OCI-LY7 (cell line): ENCODE measurements around the gene UBAP2. TPM values are rescaled to one million over a fixed set of nuclear protein-coding genes. Genes with fewer than 3 reads are reported as not detected.

ENCODE experiments used
- BruUV-seq: library from RNA; stranded (reverse); fragments of 400-500 nt; replicated peaks from 2 replicates; lab custom pipeline; 2021; lab: Mats Ljungman, UMichigan
- CTCF ChIA-PET: fragments of 300-600 bp; sonication (Branson Sonifier 250); formaldehyde crosslinking; loops from one replicate; lab custom pipeline; 2022; ENCODE audit warnings: antibody characterized with exemption; ENCODE audit not compliant: unreplicated experiment; lab: Charles Lee
- POLR2A ChIA-PET: fragments of 300-600 bp; sonication (Branson Sonifier 250); formaldehyde crosslinking; loops from one replicate; lab custom pipeline; 2022; ENCODE audit warnings: antibody characterized with exemption; lab: Charles Lee
- DNase-seq: peaks from one replicate; pipeline ENCODE4 v3.0.0-alpha.2; 2015; ENCODE audit warnings: low spot score
- H2AFZ ChIP-seq: fragments of 200-600 bp; sonication (generic), shearing (Covaris generic); 2 replicates; pipeline ENCODE4 v1.6.1; 2014; ENCODE audit warnings: mild to moderate bottlenecking, antibody characterized with exemption, low read length, moderate library complexity
- H3K27ac ChIP-seq: fragments of 200-600 bp; sonication (generic); 2 replicates; pipeline ENCODE4 v1.5.1; 2014; ENCODE audit warnings: mixed run types, low read depth, mild to moderate bottlenecking, moderate library complexity, low read length, inconsistent platforms; ENCODE audit not compliant: poor library complexity, severe bottlenecking
- H3K36me3 ChIP-seq: fragments of 200-600 bp; sonication (generic); 2 replicates; pipeline ENCODE4 v1.6.1; 2014; ENCODE audit warnings: mild to moderate bottlenecking, antibody characterized with exemption, low read length, moderate library complexity, mixed read lengths; ENCODE audit not compliant: insufficient read depth
- H3K4me1 ChIP-seq: fragments of 200-600 bp; sonication (generic); 2 replicates; pipeline ENCODE4 v1.5.1; 2014; ENCODE audit warnings: mild to moderate bottlenecking, low read length; ENCODE audit not compliant: insufficient read depth, poor library complexity, severe bottlenecking
- H3K4me2 ChIP-seq: fragments of 200-600 bp; sonication (generic); 2 replicates; pipeline ENCODE4 v1.6.1; 2014; ENCODE audit warnings: mild to moderate bottlenecking, low read length
- H3K4me3 ChIP-seq: fragments of 200-600 bp; sonication (generic); 2 replicates; pipeline ENCODE4 v1.5.1; 2014; ENCODE audit warnings: mild to moderate bottlenecking, low read depth, low read length; ENCODE audit not compliant: poor library complexity, severe bottlenecking
- H3K79me2 ChIP-seq: fragments of 200-600 bp; sonication (generic); 2 replicates; pipeline ENCODE4 v1.6.1; 2016; ENCODE audit warnings: low read depth, mild to moderate bottlenecking, low read length, moderate library complexity, mixed read lengths; ENCODE audit not compliant: insufficient read depth
- H3K9me2 ChIP-seq: fragments of 200-600 bp; sonication (generic); 2 replicates; pipeline ENCODE4 v1.6.1; 2016; ENCODE audit warnings: mild to moderate bottlenecking, low read length, mixed read lengths; ENCODE audit not compliant: insufficient read depth
- H3K9me3 ChIP-seq: fragments of 200-600 bp; sonication (generic); 2 replicates; pipeline ENCODE4 v1.6.1; 2014; ENCODE audit warnings: mild to moderate bottlenecking, mixed run types, low read length, mixed read lengths
- H4K20me1 ChIP-seq: fragments of 200-600 bp; sonication (generic); 2 replicates; pipeline ENCODE4 v1.6.1; 2014; ENCODE audit warnings: mild to moderate bottlenecking, antibody characterized with exemption, low read length, moderate library complexity, mixed read lengths; ENCODE audit not compliant: insufficient read depth
- CTCF ChIP-seq: fragments of 200-600 bp; sonication (generic); conservative IDR thresholded peaks from 2 replicates; pipeline ENCODE4 v1.5.1; 2014; ENCODE audit warnings: mild to moderate bottlenecking, antibody characterized with exemption, low read length, moderate library complexity, mixed read lengths
- EZH2phosphoT487 ChIP-seq: fragments of 200-600 bp; sonication (generic); IDR thresholded peaks from 2 replicates; pipeline ENCODE4 v1.6.1; 2018; ENCODE audit warnings: low read depth, borderline replicate concordance, mild to moderate bottlenecking, mixed run types, antibody characterized with exemption, low read length, moderate library complexity, mixed read lengths
- intact Hi-C: fragments of 100-400 bp; cut with micrococcal nuclease; formaldehyde crosslinking; loops from one replicate; pipeline ENCODE4 v1.10.0; 2022; ENCODE audit not compliant: unreplicated experiment
- total RNA-seq, 2 experiments: library from RNA; depleted of rRNA in 1 of 2; stranded (reverse); fragments of >200 nt in 1 of 2; shearing (Covaris generic) in 1 of 2; gene quantifications; 2 replicates each; pipeline ENCODE4 v1.2.3, GENCODE V29; 2014 to 2022

Gene UBAP2
- total RNA-seq, 2 experiments from 2014 or later: 28.5 to 63.9 TPM

DNA sequence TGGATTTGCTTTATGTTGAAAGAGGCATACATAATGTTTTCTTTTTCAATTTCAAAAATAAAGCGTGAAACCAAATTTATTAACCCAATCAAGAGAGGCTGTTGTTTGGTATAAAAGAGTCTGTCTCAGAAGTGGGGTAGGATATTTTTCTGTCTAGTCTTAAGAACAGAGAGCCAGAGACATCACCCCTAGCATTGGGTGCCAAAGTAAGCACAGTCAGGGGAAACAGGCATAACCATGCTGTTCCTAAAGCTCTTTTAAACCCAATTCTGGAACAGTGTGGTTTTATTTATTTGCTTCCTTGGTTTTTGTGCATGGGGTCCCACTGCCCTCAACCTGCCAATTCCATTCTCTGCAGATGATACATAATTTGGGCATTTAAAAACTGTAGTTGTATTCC is 143.6 kb downstream of the UBAP2 start:
- H3K9me2 ChIP-seq: no peaks in the 10 kb centered on the region
- no peak for DNase-seq
- peaks cover 23% of the 10 kb centered on the region; the same call in 1 of the 2 replicates for H3K79me2 ChIP-seq
- intact Hi-C loops: no loop called here
- ChIA-PET POLR2A (no interaction called here), CTCF (no interaction called here)
- no peak overlapping the region for H3K4me2 ChIP-seq
- peaks cover 83% of the 10 kb centered on the region for H3K36me3 ChIP-seq
- H2AFZ ChIP-seq: no peak overlapping the region
- no peak overlapping the region for H3K27ac ChIP-seq
- no TSS peak for BruUV-seq
- no peak overlapping the region for H3K4me3 ChIP-seq
- no peaks in the 10 kb centered on the region for H3K4me1 ChIP-seq
- no peak for TF ChIP-seq EZH2phosphoT487
- no peak for TF ChIP-seq CTCF
- H4K20me1 ChIP-seq: no peaks in the 10 kb centered on the region
- H3K9me3 ChIP-seq: no peaks in the 10 kb centered on the region; the same call in 1 of the 2 replicates

DNA sequence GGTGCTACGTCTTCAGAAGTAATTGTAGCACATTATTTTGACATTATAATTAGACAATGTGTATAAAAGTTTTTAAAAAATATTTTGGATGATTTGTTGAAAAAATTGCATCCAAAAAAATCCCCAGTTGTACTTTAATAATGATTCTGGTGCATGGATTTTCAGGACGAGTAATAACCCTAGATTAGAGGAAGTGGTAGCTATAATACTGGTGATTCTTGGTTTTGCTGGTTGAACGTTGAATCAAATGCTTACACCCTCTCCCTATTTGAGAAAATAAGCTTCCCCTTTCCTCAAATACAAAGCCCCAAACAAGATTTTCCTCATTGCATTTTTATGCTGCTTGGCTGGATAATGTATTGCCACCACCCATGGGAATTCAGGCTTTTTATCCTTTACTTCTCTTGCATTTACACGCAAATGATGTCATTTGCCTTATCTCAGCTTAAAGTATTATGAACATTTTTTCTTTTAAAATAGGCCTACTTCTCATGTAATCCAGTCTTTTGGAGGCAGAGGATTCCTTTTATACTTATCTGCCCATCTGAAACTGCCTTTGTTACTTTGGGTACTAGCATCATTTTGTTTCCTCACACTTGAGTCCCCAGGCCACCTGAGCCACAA is 145.4 kb downstream of the UBAP2 start:
- POLR2A ChIA-PET: interaction anchor here (1.4 kb wide), 1 partner anchor 8 kb away, joined by 4 read pairs; no protein-coding TSS in a partner anchor
- CTCF ChIA-PET: no interaction called here
- no peak overlapping the region for H3K4me2 ChIP-seq
- intact Hi-C loops: no loop called here
- no peaks in the 10 kb centered on the region for H3K4me1 ChIP-seq
- H3K4me3 ChIP-seq: no peak overlapping the region
- no peak overlapping the region for H2AFZ ChIP-seq
- H3K27ac ChIP-seq: no peak overlapping the region
- DNase-seq: no peak
- TF ChIP-seq CTCF (no peak), EZH2phosphoT487 (no peak)
- H4K20me1 ChIP-seq: no peaks in the 10 kb centered on the region
- H3K79me2 ChIP-seq: peaks cover 26% of the 10 kb centered on the region; the same call in 1 of the 2 replicates
- BruUV-seq: no TSS peak
- H3K9me3 ChIP-seq: no peaks in the 10 kb centered on the region; the same call in 1 of the 2 replicates
- peaks cover 83% of the 10 kb centered on the region for H3K36me3 ChIP-seq
- H3K9me2 ChIP-seq: no peaks in the 10 kb centered on the region

DNA sequence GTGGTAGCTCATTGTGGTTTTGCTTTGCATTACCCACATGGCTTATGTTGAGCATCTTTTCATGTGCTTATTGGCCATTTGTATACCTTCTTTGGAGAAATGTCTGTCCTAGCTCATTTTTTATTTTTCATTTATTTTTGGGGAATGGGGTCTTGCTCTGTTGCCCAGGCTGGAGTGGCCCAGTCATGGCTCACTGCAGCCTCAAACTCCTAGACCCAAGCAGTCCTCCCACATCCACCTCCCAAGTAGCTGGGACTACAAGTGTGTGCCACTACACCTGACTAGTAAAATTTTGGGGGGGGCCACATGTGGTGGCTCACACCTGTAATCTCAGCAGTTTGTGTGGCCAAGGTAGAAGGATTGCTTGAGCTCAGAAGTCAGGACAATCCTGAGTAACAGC is 154.4 kb downstream of the UBAP2 start:
- H3K27ac ChIP-seq: no peak overlapping the region
- H3K9me2 ChIP-seq: no peaks in the 10 kb centered on the region
- no peak overlapping the region for H3K4me3 ChIP-seq
- 0 out of 2 replicates have a peak, but pooled peaks cover 5% of the 10 kb centered on the region for H4K20me1 ChIP-seq
- no peak overlapping the region for H2AFZ ChIP-seq
- peaks cover 49% of the 10 kb centered on the region for H3K36me3 ChIP-seq
- H3K9me3 ChIP-seq: no peaks in the 10 kb centered on the region
- POLR2A ChIA-PET: interaction anchor here (0.7 to 1.5 kb wide), 6 partner anchors 9 to 26 kb away, joined by 3 to 8 read pairs (median 3); no protein-coding TSS in a partner anchor
- CTCF ChIA-PET: no interaction called here
- TF ChIP-seq CTCF (no peak), EZH2phosphoT487 (no peak)
- no peaks in the 10 kb centered on the region for H3K4me1 ChIP-seq
- no TSS peak for BruUV-seq
- no peak for DNase-seq
- peaks cover 56% of the 10 kb centered on the region for H3K79me2 ChIP-seq
- intact Hi-C loops: no loop called here
- no peak overlapping the region for H3K4me2 ChIP-seq
